ENCODE measurements around the gene RXRA. TPM values are rescaled to one million over a fixed set of nuclear protein-coding genes. Genes with fewer than 3 reads are reported as not detected.

RXRA gene
- total RNA-seq, 3 donors from 2014 or later = 31.0 to 63.0 (median 31.5) TPM

GRCh38 chr9:134373269-134373668, 47.0 kb downstream of the RXRA start:
- H3K36me3 ChIP-seq = no peaks in the 10 kb centered on the region
- intact Hi-C loops (cut with DNase I; ENCODE audit: low total_unique reads) = loop anchor here (10.0 kb wide), 1 partner anchor 1618 kb away; no protein-coding TSS in a partner anchor
- TF ChIP-seq POLR2AphosphoS5 (IDR thresholded peaks at IDR 0.05) (no peak), CTCF (IDR thresholded peaks at IDR 0.05) (no peak), POLR2A (IDR thresholded peaks at IDR 0.05) (no peak)
- no peaks in the 10 kb centered on the region for H3K27me3 ChIP-seq
- DNase-seq (ENCODE audit: low spot score in 2 of 2) = no peak
- no peaks in the 10 kb centered on the region for H3K9me3 ChIP-seq
- no peak overlapping the region for H3K4me3 ChIP-seq
- H3K4me1 ChIP-seq = peaks cover 46 to 57% of the 10 kb centered on the region in 2 donors
- H3K27ac ChIP-seq = peak overlapping the region; percentile 81 to 91

- intact Hi-C loops (cut with DNase I; ENCODE audit: low total_unique reads) = loop anchor here (10.0 kb wide), 1 partner anchor 1619 kb away; no protein-coding TSS in a partner anchor
- H3K27me3 ChIP-seq = no peaks in the 10 kb centered on the region
- H3K9me3 ChIP-seq = no peaks in the 10 kb centered on the region
- peaks cover 52 to 62% of the 10 kb centered on the region in 2 donors for H3K4me1 ChIP-seq
- H3K4me3 ChIP-seq = no peak overlapping the region
- no peak for DNase-seq (ENCODE audit: low spot score in 2 of 2)
- no peaks in the 10 kb centered on the region for H3K36me3 ChIP-seq
- TF ChIP-seq CTCF (IDR thresholded peaks at IDR 0.05) (no peak), POLR2A (IDR thresholded peaks at IDR 0.05) (no peak), POLR2AphosphoS5 (IDR thresholded peaks at IDR 0.05) (no peak)
- H3K27ac ChIP-seq = peak overlapping the region; percentile 91 to 97
Observed at GRCh38 chr9:134373953-134374300, 47.7 kb downstream of the RXRA start.

- H3K4me1 ChIP-seq = peaks cover 56 to 64% of the 10 kb centered on the region in 2 donors
- no peak for DNase-seq (ENCODE audit: low spot score in 2 of 2)
- H3K4me3 ChIP-seq = peak overlapping the region in 1 of 3 donors; percentile 60
- intact Hi-C loops (cut with DNase I; ENCODE audit: low total_unique reads) = loop anchor here (10.0 kb wide), 1 partner anchor 1620 kb away; no protein-coding TSS in a partner anchor
- H3K36me3 ChIP-seq = no peaks in the 10 kb centered on the region
- H3K9me3 ChIP-seq = no peaks in the 10 kb centered on the region
- TF ChIP-seq POLR2AphosphoS5 (IDR thresholded peaks at IDR 0.05) (no peak), CTCF (IDR thresholded peaks at IDR 0.05) (no peak), POLR2A (IDR thresholded peaks at IDR 0.05) (no peak)
- H3K27ac ChIP-seq = peak overlapping the region; percentile 91 to 97
- no peaks in the 10 kb centered on the region for H3K27me3 ChIP-seq
Observed at GRCh38 chr9:134374301-134375010, 48.2 kb downstream of the RXRA start.

GRCh38 chr9:134375011-134375390, 48.7 kb downstream of the RXRA start:
- peak; percentile 67 to 82 for DNase-seq (ENCODE audit: low spot score in 2 of 2)
- H3K4me3 ChIP-seq = peak overlapping the region in 2 of 3 donors; percentile 16 to 60
- no peaks in the 10 kb centered on the region for H3K9me3 ChIP-seq
- peak overlapping the region; percentile 91 to 97 for H3K27ac ChIP-seq
- H3K4me1 ChIP-seq = peaks cover 56 to 62% of the 10 kb centered on the region in 2 donors
- no peaks in the 10 kb centered on the region for H3K27me3 ChIP-seq
- no peaks in the 10 kb centered on the region for H3K36me3 ChIP-seq
- TF ChIP-seq POLR2A (IDR thresholded peaks at IDR 0.05) (no peak), POLR2AphosphoS5 (IDR thresholded peaks at IDR 0.05) (peak in 2 of 3 donors; percentile 38 to 75), CTCF (IDR thresholded peaks at IDR 0.05) (no peak)
- intact Hi-C loops (cut with DNase I; ENCODE audit: low total_unique reads) = loop anchor here (10.0 kb wide), 1 partner anchor 1620 kb away; no protein-coding TSS in a partner anchor
